Subcutaneous adipose tissue (tissue), 4 donors: Measurements from ENCODE around the gene AADACL4. TPM values are rescaled to one million over a fixed set of nuclear protein-coding genes. Genes with fewer than 3 reads are reported as not detected.

Source experiments
- total RNA-seq, 4 donors: library from RNA; depleted of rRNA; stranded (reverse); fragments of >200 nt; gene quantifications; one replicate each; pipeline ENCODE4 v1.1.0, GENCODE V29; 2016
- TF ChIP-seq, protein P1 (sequence below): fragments of 450-650 bp; IDR thresholded peaks from one replicate; pipeline ENCODE4 v1.5.1; 2016; ENCODE audit warnings: low read depth, mild to moderate bottlenecking, control low read depth, antibody characterized with exemption, moderate library complexity

Gene AADACL4
- total RNA-seq, 4 donors from 2014 or later = not detected

DNA sequence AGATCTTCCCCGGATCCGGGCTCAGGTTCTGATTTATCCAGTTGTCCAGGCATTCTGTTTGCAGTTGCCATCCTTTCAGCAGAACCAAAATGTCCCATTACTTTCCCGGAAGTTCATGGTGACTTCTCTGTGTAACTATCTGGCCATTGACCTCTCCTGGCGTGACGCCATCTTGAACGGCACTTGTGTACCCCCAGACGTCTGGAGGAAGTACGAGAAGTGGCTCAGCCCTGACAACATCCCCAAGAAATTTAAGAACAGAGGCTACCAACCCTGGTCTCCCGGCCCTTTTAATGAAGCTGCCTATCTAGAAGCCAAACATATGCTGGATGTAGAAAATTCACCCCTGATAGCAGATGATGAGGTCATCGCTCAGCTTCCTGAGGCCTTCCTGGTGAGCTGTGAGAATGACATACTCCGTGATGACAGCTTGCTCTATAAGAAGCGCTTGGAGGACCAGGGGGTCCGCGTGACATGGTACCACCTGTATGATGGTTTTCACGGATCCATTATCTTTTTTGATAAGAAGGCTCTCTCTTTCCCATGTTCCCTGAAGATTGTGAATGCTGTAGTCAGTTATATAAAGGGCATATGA is 22.4 kb downstream of the AADACL4 start:
- TF ChIP-seq, protein P1, sequence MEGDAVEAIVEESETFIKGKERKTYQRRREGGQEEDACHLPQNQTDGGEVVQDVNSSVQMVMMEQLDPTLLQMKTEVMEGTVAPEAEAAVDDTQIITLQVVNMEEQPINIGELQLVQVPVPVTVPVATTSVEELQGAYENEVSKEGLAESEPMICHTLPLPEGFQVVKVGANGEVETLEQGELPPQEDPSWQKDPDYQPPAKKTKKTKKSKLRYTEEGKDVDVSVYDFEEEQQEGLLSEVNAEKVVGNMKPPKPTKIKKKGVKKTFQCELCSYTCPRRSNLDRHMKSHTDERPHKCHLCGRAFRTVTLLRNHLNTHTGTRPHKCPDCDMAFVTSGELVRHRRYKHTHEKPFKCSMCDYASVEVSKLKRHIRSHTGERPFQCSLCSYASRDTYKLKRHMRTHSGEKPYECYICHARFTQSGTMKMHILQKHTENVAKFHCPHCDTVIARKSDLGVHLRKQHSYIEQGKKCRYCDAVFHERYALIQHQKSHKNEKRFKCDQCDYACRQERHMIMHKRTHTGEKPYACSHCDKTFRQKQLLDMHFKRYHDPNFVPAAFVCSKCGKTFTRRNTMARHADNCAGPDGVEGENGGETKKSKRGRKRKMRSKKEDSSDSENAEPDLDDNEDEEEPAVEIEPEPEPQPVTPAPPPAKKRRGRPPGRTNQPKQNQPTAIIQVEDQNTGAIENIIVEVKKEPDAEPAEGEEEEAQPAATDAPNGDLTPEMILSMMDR = no peak

DNA sequence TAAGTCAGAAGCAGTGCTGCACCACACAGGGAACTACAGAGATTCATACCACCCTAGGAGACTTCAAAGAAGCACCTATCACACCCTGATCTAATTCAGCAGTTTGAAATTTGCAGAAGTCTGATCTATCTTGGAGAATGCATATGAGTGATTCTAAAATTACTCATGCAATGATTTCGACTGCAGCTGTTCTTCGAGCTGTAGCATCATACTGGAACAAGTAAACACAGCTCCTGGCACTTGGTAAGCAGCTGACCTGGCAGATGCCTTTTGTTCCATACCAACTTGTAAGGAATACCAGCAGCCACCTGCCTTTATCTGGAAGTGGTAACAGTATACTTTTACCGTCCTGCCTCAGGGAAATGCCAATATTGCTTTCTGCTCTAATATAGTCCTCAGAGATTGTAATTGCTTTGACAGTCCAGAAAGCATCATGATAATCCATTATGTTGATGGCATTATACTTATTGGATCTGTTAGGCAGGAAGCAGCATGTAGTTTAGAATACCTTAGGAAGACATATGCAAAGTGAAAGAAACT is 25.7 kb downstream of the AADACL4 start:
- TF ChIP-seq, protein P1 = no peak

DNA sequence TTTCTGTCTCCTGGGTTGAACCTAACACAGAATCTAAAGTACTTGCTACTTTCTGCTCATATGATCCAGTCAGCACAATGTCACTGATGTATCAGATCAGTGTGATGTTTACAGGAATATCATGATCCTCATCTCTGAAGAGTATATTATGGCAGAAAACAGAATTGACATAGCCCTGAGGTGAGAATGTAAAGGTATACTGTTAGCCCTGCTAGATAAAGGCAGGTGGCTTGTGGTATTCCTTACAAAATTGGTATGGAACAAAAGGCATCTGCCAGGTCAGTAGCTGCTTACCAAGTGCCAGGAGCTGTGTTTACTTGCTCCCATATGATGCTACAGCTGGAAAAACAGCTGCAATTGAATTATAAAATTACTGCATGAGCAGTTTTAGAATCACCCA is 30.5 kb downstream of the AADACL4 start:
- TF ChIP-seq, protein P1 = no peak

DNA sequence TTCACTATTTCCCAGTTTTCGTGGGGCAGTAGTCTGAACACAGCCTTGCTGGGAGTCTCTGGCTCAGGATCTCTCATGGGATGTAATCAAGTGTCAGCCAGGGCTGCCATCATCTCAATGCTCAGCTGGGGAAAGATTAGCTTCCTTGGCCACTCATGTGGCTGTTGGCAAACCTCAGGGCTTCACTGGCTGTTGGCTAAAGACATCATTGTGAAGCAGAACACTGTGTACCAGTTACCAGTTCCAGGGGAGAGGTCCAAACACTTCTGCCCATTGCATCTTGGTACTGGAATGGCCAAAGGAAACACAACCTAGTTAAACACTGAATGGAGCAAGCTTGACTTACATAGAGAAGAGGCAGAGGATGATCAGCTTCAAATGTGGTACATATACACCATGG is 33.7 kb downstream of the AADACL4 start:
- TF ChIP-seq, protein P1 = no peak

DNA sequence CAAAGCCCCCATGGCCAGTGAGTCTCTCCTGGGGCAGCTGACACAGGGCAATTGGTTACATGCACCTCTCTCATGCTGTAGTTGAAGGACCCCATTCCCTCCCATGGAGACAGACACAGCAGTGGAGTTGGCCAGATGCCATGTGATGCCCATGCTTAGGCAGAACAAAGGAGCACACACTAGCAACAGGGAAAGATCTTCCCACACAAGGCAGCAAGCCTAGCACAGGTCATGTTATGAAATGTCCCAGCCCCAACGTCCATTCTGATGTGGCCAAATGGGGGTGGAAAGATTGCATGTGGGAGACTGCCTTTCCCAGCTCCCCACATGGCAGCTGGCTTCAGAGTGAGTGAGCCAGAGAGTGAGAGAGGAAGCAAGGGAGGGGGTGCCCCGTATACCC is 34.5 kb downstream of the AADACL4 start:
- TF ChIP-seq, protein P1 = no peak

DNA sequence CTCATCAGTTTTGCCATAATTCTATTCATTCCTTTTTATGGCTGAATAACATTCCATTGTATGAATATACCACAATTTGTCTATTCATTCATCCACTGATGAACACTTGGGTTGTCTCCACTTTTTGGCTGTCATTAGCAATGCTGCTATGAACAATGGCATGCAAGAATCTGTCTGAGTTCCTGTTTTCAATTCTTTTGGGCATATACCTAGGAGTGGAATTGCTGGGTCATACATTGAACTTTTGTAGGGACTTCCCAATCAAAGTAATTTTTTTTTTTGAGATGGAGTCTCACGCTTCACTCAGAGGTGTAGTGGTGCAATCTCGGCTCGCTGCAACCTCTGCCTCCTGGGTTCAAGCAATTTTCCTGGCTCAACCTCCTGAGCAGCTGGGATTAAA is 34.9 kb downstream of the AADACL4 start:
- TF ChIP-seq, protein P1 = no peak

DNA sequence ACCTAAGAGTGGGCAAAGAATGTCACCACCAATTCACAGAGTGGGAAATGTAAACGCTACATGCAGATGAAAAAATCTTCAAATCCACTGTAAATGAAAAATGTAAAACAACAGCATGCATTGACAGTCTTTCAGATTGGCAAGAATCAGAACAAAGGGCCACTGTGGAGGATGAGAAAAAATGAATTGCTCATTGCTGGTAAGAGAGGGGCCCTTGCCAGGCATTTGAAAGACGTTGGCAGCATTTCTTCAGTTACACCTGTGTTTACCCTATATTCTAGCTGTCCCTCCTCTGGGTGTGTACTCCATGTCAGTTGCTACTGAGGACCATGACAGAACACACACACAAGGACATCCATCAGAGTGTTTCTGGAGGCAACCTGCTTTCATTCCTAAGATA is 46.3 kb downstream of the AADACL4 start:
- TF ChIP-seq, protein P1 = no peak
